Ovary (tissue), 3 donors: Measurements from ENCODE around the gene TRMT44.

ENCODE experiments used
- EP300 ChIP-seq: sonication (generic); formaldehyde crosslinking; IDR thresholded peaks from one replicate; pipeline ENCODE4 v1.6.1; 2017; ENCODE audit warnings: antibody characterized with exemption
- TF ChIP-seq, protein P1 (sequence below), 3 donors: fragments of 450-650 bp in 2 of 3; fragments of 200-600 bp in 1 of 3; IDR thresholded peaks; one replicate each; pipeline versions ENCODE4 v1.5.1 to v1.8.0; 2016 to 2022; ENCODE audit warnings: antibody characterized with exemption in 3 of 3, mild to moderate bottlenecking in 1 of 3
- donor health status: DM: no; HTN: no; CAD: no.

DNA sequence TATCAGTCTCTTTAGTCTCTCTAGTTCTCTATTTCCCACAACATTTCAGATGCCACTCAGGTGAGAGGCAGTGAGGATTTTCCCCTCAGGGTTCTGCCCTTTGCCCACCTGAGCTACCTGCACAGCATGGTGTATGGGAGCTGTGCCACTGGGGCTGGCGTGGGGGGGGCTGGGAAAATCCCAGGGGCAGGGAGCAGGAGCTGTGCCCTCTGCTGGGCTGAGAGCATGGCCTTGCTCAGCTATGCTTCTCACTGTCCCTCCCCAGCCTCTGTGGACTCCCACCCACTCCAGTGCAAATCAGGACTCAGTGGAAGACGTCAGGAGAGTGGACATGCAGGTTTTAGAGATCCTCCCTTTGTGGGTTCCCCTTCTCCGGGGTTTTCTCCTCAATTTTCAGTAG lies 57.2 kb downstream of the TRMT44 start:
- TF ChIP-seq, protein P1, sequence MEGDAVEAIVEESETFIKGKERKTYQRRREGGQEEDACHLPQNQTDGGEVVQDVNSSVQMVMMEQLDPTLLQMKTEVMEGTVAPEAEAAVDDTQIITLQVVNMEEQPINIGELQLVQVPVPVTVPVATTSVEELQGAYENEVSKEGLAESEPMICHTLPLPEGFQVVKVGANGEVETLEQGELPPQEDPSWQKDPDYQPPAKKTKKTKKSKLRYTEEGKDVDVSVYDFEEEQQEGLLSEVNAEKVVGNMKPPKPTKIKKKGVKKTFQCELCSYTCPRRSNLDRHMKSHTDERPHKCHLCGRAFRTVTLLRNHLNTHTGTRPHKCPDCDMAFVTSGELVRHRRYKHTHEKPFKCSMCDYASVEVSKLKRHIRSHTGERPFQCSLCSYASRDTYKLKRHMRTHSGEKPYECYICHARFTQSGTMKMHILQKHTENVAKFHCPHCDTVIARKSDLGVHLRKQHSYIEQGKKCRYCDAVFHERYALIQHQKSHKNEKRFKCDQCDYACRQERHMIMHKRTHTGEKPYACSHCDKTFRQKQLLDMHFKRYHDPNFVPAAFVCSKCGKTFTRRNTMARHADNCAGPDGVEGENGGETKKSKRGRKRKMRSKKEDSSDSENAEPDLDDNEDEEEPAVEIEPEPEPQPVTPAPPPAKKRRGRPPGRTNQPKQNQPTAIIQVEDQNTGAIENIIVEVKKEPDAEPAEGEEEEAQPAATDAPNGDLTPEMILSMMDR (IDR thresholded peaks at IDR 0.05): no peak
- no peak for TF ChIP-seq EP300
